Lung (tissue), 12 donors: Measurements from ENCODE around the gene RGSL1. TPM values are rescaled to one million over a fixed set of nuclear protein-coding genes. Genes with fewer than 3 reads are reported as not detected.

ENCODE experiments used
- ATAC-seq: fragments of 200-7000 bp; cut with Tn5 transposase; one replicate; pipeline ENCODE4 v1.9.1; 2020; ENCODE audit warnings: moderate number of reproducible peaks; ENCODE audit not compliant: insufficient read depth, low FRiP score
- DNase-seq, 3 donors: peaks; one replicate each; pipeline ENCODE4 v3.0.0-alpha.2; 2013 to 2017
- H3K27ac ChIP-seq, 2 donors: one replicate each; pipeline ENCODE4 v1.5.1; 2013; ENCODE audit warnings: mild to moderate bottlenecking in 2 of 2, moderate library complexity in 2 of 2, control low read depth in 1 of 2, inconsistent platforms in 1 of 2, low read depth in 1 of 2, low read length in 1 of 2
- H3K27me3 ChIP-seq, 3 donors: one replicate each; pipeline ENCODE4 v1.5.1; 2013; ENCODE audit warnings: low read length in 2 of 3; ENCODE audit not compliant: control insufficient read depth in 3 of 3, insufficient read depth in 3 of 3
- H3K36me3 ChIP-seq, 4 donors: one replicate each; pipeline ENCODE4 v1.5.1; 2013; ENCODE audit warnings: low read length in 4 of 4, mild to moderate bottlenecking in 1 of 4, moderate library complexity in 1 of 4; ENCODE audit not compliant: control insufficient read depth in 4 of 4, insufficient read depth in 4 of 4
- H3K4me1 ChIP-seq, 5 donors: one replicate each; pipeline ENCODE4 v1.5.1; 2013; ENCODE audit warnings: low read length in 5 of 5, mild to moderate bottlenecking in 2 of 5, moderate library complexity in 1 of 5; ENCODE audit not compliant: control insufficient read depth in 5 of 5, insufficient read depth in 5 of 5
- H3K4me3 ChIP-seq: one replicate; pipeline ENCODE4 v1.5.1; 2013; ENCODE audit warnings: mild to moderate bottlenecking, control low read depth, moderate library complexity
- H3K9ac ChIP-seq, 2 donors: one replicate each; pipeline ENCODE4 v1.5.1; 2013; ENCODE audit warnings: low read length in 2 of 2, control low read depth in 1 of 2; ENCODE audit not compliant: insufficient read depth in 1 of 2
- H3K9me3 ChIP-seq, 4 donors: one replicate each; pipeline ENCODE4 v1.5.1; 2013; ENCODE audit warnings: low read length in 3 of 4, mild to moderate bottlenecking in 1 of 4, moderate library complexity in 1 of 4; ENCODE audit not compliant: control insufficient read depth in 4 of 4, insufficient read depth in 3 of 4
- whole genome bisulfite sequencing, 2 donors: extraction: QIAGEN DNeasy Blood & Tissue Kit; methylation state at CpG; one replicate each; pipeline ENCODE4 v1.1.7; 2013; 5-methylcytosine and 5-hydroxymethylcytosine counted together
- polyA plus RNA-seq, 2 donors: library from polyadenylated mRNA; stranded (reverse); fragments of 200-250 nt; gene quantifications; one replicate each; pipeline ENCODE4 v1.2.1, GENCODE V29; 2013
- total RNA-seq, 2 donors: library from RNA; depleted of rRNA in 1 of 2; stranded (reverse); fragments of >200 nt in 1 of 2; gene quantifications; one replicate each; pipeline ENCODE4 v1.2.1, GENCODE V29; 2014 to 2021
- TF ChIP-seq, protein P1 (sequence below): IDR thresholded peaks from 2 replicates; pipeline ENCODE4 v1.5.1; 2012; ENCODE audit warnings: mild to moderate bottlenecking; ENCODE audit errors: control extremely low read depth, extremely low read depth
- donor health status: control.
- donor health status: control.
- donor health status: Bipolar disorder and iron deficiency.
- donor health status: healthy.
- donor health status: DM: yes; HTN: yes; CAD: no.

The RGSL1 gene
- total and polyA plus RNA-seq, 4 donors, result 0.13 TPM; not detected in 3

DNA sequence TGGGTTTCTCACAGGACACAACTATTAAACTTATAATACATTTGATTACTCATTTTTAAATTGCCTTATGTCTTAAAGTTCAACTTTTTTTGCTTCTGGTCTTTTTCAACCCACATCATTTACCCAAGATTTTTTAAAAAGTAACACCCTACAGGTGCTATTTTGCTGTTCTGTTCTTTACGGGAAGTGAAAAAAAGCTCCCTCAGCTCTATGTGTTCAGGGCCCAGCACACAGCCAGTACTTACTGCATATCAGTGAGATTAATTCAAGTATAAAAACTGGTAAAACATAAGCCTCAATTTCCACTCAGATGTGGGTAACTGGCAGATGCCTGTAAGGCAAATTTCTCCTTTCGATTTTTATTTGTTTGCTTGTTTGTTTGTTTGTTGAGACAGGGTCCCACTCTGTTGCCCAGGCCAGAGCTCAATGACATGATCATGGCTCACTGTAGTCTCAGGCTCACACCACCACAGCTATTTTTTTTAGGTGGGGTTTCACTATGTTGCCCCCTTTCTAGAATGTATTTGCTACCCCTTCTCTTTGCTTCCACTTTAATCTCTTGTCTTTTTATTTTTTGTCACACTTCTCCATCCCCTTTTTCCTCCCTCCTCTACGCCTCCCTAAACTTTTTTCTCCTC is 118.8 kb downstream of the RGSL1 start:
- peaks cover 0 to 3% (median 0%) of the 10 kb centered on the region in 4 donors for H3K36me3 ChIP-seq
- no peaks in the 10 kb centered on the region for H3K27me3 ChIP-seq
- 76 to 90% methylated on average over 3 of the region's 3 CpGs for WGBS, 2 donors
- TF ChIP-seq, protein P1, sequence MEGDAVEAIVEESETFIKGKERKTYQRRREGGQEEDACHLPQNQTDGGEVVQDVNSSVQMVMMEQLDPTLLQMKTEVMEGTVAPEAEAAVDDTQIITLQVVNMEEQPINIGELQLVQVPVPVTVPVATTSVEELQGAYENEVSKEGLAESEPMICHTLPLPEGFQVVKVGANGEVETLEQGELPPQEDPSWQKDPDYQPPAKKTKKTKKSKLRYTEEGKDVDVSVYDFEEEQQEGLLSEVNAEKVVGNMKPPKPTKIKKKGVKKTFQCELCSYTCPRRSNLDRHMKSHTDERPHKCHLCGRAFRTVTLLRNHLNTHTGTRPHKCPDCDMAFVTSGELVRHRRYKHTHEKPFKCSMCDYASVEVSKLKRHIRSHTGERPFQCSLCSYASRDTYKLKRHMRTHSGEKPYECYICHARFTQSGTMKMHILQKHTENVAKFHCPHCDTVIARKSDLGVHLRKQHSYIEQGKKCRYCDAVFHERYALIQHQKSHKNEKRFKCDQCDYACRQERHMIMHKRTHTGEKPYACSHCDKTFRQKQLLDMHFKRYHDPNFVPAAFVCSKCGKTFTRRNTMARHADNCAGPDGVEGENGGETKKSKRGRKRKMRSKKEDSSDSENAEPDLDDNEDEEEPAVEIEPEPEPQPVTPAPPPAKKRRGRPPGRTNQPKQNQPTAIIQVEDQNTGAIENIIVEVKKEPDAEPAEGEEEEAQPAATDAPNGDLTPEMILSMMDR, result no peak
- no peaks in the 10 kb centered on the region for H3K4me1 ChIP-seq
- H3K9ac ChIP-seq, result no peak overlapping the region
- ATAC-seq, result no peak
- no peak for DNase-seq
- H3K27ac ChIP-seq, result no peak overlapping the region
- H3K4me3 ChIP-seq, result no peak overlapping the region
- peaks cover 0 to 2% (median 0%) of the 10 kb centered on the region in 4 donors for H3K9me3 ChIP-seq

DNA sequence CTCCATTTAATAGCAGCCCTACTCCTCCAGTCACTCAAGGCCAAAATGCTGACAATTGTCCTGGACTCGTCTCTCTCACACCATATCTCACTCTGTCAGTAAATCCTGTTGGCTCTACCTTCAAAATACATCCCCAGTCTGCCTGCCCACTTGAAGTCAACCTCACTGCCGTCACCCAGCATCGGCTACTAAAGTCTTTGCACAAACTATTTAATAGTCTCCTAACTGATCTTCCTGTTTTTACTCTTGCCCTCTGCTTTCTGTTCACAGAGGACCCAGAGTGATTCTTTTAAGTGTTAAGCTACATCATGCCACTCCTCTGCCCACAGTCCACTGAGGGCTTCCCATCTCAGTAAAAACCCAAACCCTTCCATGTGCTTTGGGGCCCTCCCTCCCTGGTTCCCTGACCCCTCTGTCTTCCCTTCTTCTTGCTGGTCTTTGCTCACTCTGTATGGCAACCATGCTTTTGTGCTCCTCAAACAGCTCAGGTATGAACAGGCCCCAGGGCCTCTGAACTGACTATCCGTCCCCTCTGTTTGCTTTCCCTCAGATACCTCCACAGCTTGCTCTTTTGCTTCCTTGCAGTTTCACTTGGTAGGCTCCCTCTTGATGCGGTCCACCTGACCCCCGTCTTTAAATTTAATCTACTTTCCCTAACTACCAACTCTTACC is 120.1 kb downstream of the RGSL1 start:
- Histone ChIP-seq H3K36me3 (peaks cover 0 to 6% (median 4%) of the 10 kb centered on the region in 4 donors), H3K4me3 (no peak overlapping the region), H3K9ac (no peak overlapping the region), H3K4me1 (no peaks in the 10 kb centered on the region), H3K27me3 (no peaks in the 10 kb centered on the region), H3K9me3 (peaks cover 0 to 2% (median 0%) of the 10 kb centered on the region in 4 donors), H3K27ac (no peak overlapping the region)
- no peak for ATAC-seq
- WGBS, 2 donors, result 91 to 94% methylated on average over 6 of the region's 6 CpGs
- DNase-seq, result no peak
- TF ChIP-seq, protein P1, result no peak

DNA sequence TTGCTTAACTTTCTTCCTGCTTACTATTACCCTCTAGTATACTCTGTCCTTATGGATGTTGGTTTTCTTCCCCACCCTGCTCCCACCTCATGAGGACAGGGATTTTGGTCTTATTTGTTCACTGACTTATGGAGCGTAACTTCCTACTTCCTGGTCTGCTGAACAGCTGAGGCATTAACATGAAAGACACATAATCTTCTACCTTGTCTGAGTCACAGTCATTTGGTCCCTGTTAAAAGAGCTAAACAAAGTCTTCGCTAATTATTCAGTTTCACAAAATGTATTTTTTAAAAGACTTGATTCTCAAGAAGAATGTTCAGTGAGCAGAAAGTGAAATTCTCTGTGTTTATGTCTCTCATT is 120.6 kb downstream of the RGSL1 start:
- Histone ChIP-seq H3K36me3 (peaks cover 4 to 11% (median 8%) of the 10 kb centered on the region in 4 donors), H3K27ac (no peak overlapping the region), H3K9me3 (peaks cover 0 to 1% (median 0%) of the 10 kb centered on the region in 4 donors), H3K27me3 (no peaks in the 10 kb centered on the region), H3K4me1 (no peaks in the 10 kb centered on the region), H3K9ac (no peak overlapping the region), H3K4me3 (no peak overlapping the region)
- no peak for ATAC-seq
- TF ChIP-seq, protein P1, result no peak
- 75 to 96% methylated on average over 2 of the region's 2 CpGs for WGBS, 2 donors
- no peak for DNase-seq
